Measurements from ENCODE around the gene ABCC5.

DNA sequence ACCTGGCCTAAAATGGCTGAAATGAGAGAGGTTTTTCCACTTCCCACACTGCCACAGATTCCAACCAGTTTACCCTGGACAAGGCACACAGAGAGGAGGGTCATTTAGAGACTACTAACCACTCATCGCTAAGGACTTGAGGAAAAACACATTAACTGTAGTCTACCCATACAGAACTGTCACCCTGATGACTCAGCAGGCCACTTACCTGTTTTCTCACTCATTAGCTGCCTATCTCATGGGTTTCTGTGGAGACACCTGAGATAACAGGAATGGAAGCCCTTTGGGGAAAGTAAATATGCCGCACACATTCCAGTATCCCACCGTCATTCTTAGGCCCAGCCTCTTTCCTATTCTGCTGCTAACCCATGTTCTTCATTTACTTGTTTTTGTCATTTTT is 50.0 kb downstream of the ABCC5 start:
- TF ChIP-seq, protein P1, sequence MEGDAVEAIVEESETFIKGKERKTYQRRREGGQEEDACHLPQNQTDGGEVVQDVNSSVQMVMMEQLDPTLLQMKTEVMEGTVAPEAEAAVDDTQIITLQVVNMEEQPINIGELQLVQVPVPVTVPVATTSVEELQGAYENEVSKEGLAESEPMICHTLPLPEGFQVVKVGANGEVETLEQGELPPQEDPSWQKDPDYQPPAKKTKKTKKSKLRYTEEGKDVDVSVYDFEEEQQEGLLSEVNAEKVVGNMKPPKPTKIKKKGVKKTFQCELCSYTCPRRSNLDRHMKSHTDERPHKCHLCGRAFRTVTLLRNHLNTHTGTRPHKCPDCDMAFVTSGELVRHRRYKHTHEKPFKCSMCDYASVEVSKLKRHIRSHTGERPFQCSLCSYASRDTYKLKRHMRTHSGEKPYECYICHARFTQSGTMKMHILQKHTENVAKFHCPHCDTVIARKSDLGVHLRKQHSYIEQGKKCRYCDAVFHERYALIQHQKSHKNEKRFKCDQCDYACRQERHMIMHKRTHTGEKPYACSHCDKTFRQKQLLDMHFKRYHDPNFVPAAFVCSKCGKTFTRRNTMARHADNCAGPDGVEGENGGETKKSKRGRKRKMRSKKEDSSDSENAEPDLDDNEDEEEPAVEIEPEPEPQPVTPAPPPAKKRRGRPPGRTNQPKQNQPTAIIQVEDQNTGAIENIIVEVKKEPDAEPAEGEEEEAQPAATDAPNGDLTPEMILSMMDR (conservative IDR thresholded peaks at IDR 0.05; ENCODE audit: low read length), result no peak
- TF ChIP-seq EZH2phosphoT487 (IDR thresholded peaks at IDR 0.05; ENCODE audit: borderline replicate concordance), result no peak

All from Loucy (cell line).